GM12878 (cell line): ENCODE data around the gene BAZ1B. TPM values are rescaled to one million over a fixed set of nuclear protein-coding genes. Genes with fewer than 3 reads are reported as not detected.

ENCODE experiments used
- ATAC-seq: fragments of 200-7000 bp; cut with Tn5 transposase; 3 replicates; pipeline ENCODE4 v1.9.1; 2020; ENCODE audit warnings: mild to moderate bottlenecking, moderate library complexity
- BruUV-seq: library from RNA; stranded (reverse); fragments of 400-500 nt; replicated peaks from 2 replicates; lab custom pipeline; 2021; lab: Mats Ljungman, UMichigan
- CTCF ChIA-PET: fragments of 300-600 bp; sonication (Branson Sonifier 250); formaldehyde crosslinking; extraction: SDS; loops from one replicate; lab custom pipeline; 2021; ENCODE audit warnings: inconsistent platforms; lab: Yijun Ruan, JAX
- POLR2A ChIA-PET: fragments of 350-600 bp; formaldehyde crosslinking; extraction: SDS; loops from one replicate; lab custom pipeline; 2021; ENCODE audit warnings: inconsistent platforms; lab: Charles Lee
- RAD21 ChIA-PET: fragments of 300-600 bp; sonication (Branson Sonifier 250); formaldehyde crosslinking; loops from one replicate; lab custom pipeline; 2023; ENCODE audit warnings: antibody characterized with exemption; ENCODE audit not compliant: unreplicated experiment; lab: Charles Lee
- SMC1A ChIA-PET: fragments of 300-600 bp; sonication (Branson Sonifier 250); formaldehyde crosslinking; loops from one replicate; lab custom pipeline; 2023; ENCODE audit not compliant: unreplicated experiment, uncharacterized antibody; lab: Charles Lee
- DNase-seq: peaks from one replicate; pipeline ENCODE4 v3.0.0-alpha.2; 2011; ENCODE audit warnings: low read depth, low spot score
- FAIRE-seq: peaks from 3 replicates; lab custom pipeline; 2011; peaks lifted over from hg19 to GRCh38; lab: Jason Lieb, UNC
- H2AFZ ChIP-seq: 2 replicates; pipeline ENCODE4 v1.6.0; 2011; ENCODE audit warnings: low read depth, low read length, control low read depth; ENCODE audit not compliant: control insufficient read depth
- H3K27ac ChIP-seq: 2 replicates; pipeline ENCODE4 v1.5.1; 2011; ENCODE audit warnings: control low read depth; ENCODE audit not compliant: control insufficient read depth, insufficient read depth
- H3K27me3 ChIP-seq, 2 experiments: replicated peaks in 1 of 2; 2 replicates each; pipeline versions ENCODE4 v1.6.0 to v1.6.1; 2011; ENCODE audit warnings: low read length in 1 of 2; ENCODE audit not compliant: control insufficient read depth in 2 of 2, insufficient read depth in 2 of 2
- H3K36me3 ChIP-seq, 2 experiments: 2 replicates each; pipeline ENCODE4 v1.5.1; 2011; ENCODE audit warnings: low read length in 1 of 2; ENCODE audit not compliant: control insufficient read depth in 2 of 2, insufficient read depth in 2 of 2
- H3K4me1 ChIP-seq: 2 replicates; pipeline ENCODE4 v1.6.1; 2011; ENCODE audit warnings: mild to moderate bottlenecking, low read length, moderate library complexity, mixed read lengths; ENCODE audit not compliant: control insufficient read depth, insufficient read depth
- H3K4me2 ChIP-seq: 2 replicates; pipeline ENCODE4 v1.6.0; 2011; ENCODE audit warnings: control low read depth; ENCODE audit not compliant: control insufficient read depth, insufficient read depth
- H3K4me3 ChIP-seq: fragments of 200-600 bp; sonication (generic); 2 replicates; pipeline ENCODE4 v1.5.1; 2016
- H3K79me2 ChIP-seq: 2 replicates; pipeline ENCODE4 v1.6.0; 2011; ENCODE audit warnings: low read length; ENCODE audit not compliant: control insufficient read depth, insufficient read depth
- H3K9ac ChIP-seq: 2 replicates; pipeline ENCODE4 v1.8.0; 2011; ENCODE audit warnings: low read length, control low read depth, mixed read lengths; ENCODE audit not compliant: control insufficient read depth, insufficient read depth
- H3K9me3 ChIP-seq: replicated peaks from 3 replicates; pipeline ENCODE4 v1.5.1; 2011; ENCODE audit warnings: mild to moderate bottlenecking, low read length; ENCODE audit not compliant: control insufficient read depth, insufficient read depth
- H4K20me1 ChIP-seq: 2 replicates; pipeline ENCODE4 v1.6.0; 2011; ENCODE audit not compliant: control insufficient read depth, insufficient read depth
- EP300 ChIP-seq, 2 experiments: fragments of 150-350 bp in 1 of 2; IDR thresholded peaks; 2 replicates each; pipeline ENCODE4 v1.6.1; 2011 to 2012; ENCODE audit warnings: low read depth in 2 of 2, low read length in 2 of 2, borderline replicate concordance in 1 of 2, improper control_type of control experiment in 1 of 2, inconsistent platforms in 1 of 2; ENCODE audit not compliant: control insufficient read depth in 1 of 2
- RELB ChIP-seq: fragments of 450-650 bp; IDR thresholded peaks from 2 replicates; pipeline ENCODE4 v1.6.1; 2017; ENCODE audit warnings: low read depth, mild to moderate bottlenecking, moderate library complexity
- WGBS: methylation state at CpG from one replicate; pipeline ENCODE4 v1.1.6; 2016; ENCODE audit warnings: low lambda C conversion rate; ENCODE audit not compliant: insufficient replicate concordance, insufficient coverage; ENCODE audit errors: missing lambda C conversion rate; 5-methylcytosine and 5-hydroxymethylcytosine counted together
- in situ Hi-C: fragments of 300-500 bp; cut with MboI; formaldehyde crosslinking; loops from 9 replicates; pipeline ENCODE4 v1.14.3; 2018; ENCODE audit warnings: mixed read lengths
- intact Hi-C: fragments of 100-400 bp; cut with micrococcal nuclease; formaldehyde crosslinking; loops from one replicate; pipeline ENCODE4 v1.14.2; 2022; ENCODE audit not compliant: unreplicated experiment
- polyA plus RNA-seq, 11 experiments: library from polyadenylated mRNA; depleted of rRNA in 4 of 11; unstranded in 6 of 11; stranded (reverse) in 5 of 11; fragments of >200 nt; fragmentation: Nextera tagmentation in 4 of 11; fragmentation: Illumina TruSeq in 1 of 11; extraction: Ambion mirVana in 4 of 11; extraction: Trizol in 1 of 11; gene quantifications; 1 replicate in 1 of 11; 2 replicates in 10 of 11; pipeline versions ENCODE4 v1.2.1 to v1.2.3, GENCODE V29; 2011 to 2016; ENCODE audit warnings: inconsistent platforms in 2 of 11, missing spikeins in 2 of 11, low read depth in 1 of 11
- total RNA-seq, 4 experiments: library from RNA; depleted of rRNA in 3 of 4; stranded (reverse); fragments of >200 nt in 3 of 4; fragmentation: Illumina TruSeq in 1 of 4; extraction: Trizol in 1 of 4; gene quantifications; 2 replicates each; pipeline versions ENCODE4 v1.2.1 to v1.2.3, GENCODE V29; 2013 to 2021

BAZ1B gene
- total and polyA plus RNA-seq, 10 of the 15 experiments (the other 5 are each of a cell fraction or from before 2014, with no cell fraction given), result 14.0 to 77.4 (median 36.2) TPM

GRCh38 chr7:73565675-73566340 lies 43.7 kb upstream of the BAZ1B start:
- Histone ChIP-seq H3K36me3 (peaks cover 3 to 6% of the 10 kb centered on the region in 2 experiments; a peak in 3 of 4 replicates), H3K9me3 (no peaks in the 10 kb centered on the region), H3K4me2 (peak overlapping the region; percentile 46), H3K9ac (no peak overlapping the region), H4K20me1 (no peaks in the 10 kb centered on the region), H3K27me3 (no peaks in the 10 kb centered on the region), H3K79me2 (no peaks in the 10 kb centered on the region), H3K4me3 (peak overlapping the region; percentile 10; the same call in 1 of the 2 replicates), H3K4me1 (no peaks in the 10 kb centered on the region), H2AFZ (peak overlapping the region; percentile 35), H3K27ac (no peak overlapping the region)
- FAIRE-seq (no peak), ATAC-seq (no peak), DNase-seq (no peak)
- POLR2A ChIA-PET, result interaction anchor here (0.6 to 1.7 kb wide), 3 partner anchors 9 to 43 kb away, joined by 4 to 8 read pairs (median 6); partner anchors contain the start of genes BAZ1B and TBL2
- intact Hi-C loops, result no loop called here
- SMC1A ChIA-PET, result interaction anchor here (0.8 to 1.8 kb wide), 5 partner anchors 9 to 46 kb away, joined by 3 to 4 read pairs (median 3); partner anchors contain the start of genes BCL7B and TBL2
- in situ Hi-C loops, result no loop called here
- RAD21 ChIA-PET, result interaction anchor here (0.6 to 1.1 kb wide), 2 partner anchors 43 to 391 kb away, joined by 3 read pairs; partner anchors contain the start of gene BAZ1B
- WGBS, result 15% methylated on average over 7 of the region's 7 CpGs
- BruUV-seq, result no TSS peak
- no peak for TF ChIP-seq EP300 (IDR thresholded peaks at IDR 0.05; ENCODE audit: borderline replicate concordance in 1 of 2, control insufficient read depth in 1 of 2, low read depth in 2 of 2, low read length in 2 of 2)
- no peak for TF ChIP-seq RELB
- CTCF ChIA-PET, result interaction anchor here (1.2 to 1.3 kb wide), 2 partner anchors 40 to 114 kb away, joined by 3 read pairs; no protein-coding TSS in a partner anchor
